IPS-NIHi7 (cell line): ENCODE data around the gene DOCK1.
"Not testable (repeated sequence)": the region's sequence is repeated elsewhere in the genome, so short reads cannot be mapped to it uniquely, and the experiment has no call there.

Experiments
- DNase-seq: peaks from one replicate; pipeline ENCODE4 v3.0.0; 2012; ENCODE audit warnings: mixed read lengths; ENCODE audit errors: extremely low spot score

Gene DOCK1

DNA sequence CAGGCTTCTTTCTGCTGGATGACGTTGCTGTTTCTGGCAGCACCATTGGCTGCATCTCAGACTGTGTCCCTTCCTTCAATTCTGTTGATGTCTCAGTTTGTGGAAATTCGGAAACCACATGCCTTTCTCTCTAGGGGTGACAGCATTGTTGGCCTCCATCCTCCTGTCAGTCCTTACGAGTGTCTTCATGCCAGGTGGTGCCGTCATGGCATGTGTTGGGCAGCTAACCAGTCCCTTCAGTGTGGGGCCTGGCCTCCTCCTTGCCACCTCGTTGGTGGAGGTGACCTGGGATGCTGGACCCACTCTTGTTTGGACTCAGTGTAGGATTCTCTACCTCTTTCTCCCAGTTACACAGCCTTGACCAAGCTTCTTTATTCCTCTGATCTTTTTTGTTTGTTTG, 402.8 kb downstream of the DOCK1 start:
- no peak for DNase-seq

DNA sequence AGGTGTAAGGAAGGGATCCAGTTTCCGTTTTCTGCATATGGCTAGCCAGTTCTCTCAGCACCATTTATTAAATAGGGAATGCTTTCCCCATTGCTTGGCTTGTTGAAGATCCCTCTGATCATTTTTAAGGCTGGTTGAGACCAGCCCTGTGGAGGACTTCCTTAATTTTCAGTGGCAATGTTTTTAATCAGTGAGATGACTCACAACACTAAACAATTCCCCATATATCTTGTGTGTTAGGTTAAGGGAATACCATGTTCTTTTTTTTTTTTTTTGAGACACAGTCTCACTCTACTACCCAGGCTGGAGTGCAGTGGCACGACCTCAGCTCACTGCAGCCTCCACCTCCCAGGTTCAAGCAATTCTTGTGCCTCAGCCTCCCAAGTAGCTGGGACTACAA, 404.4 kb downstream of the DOCK1 start:
- not testable (repeated sequence) for DNase-seq

DNA sequence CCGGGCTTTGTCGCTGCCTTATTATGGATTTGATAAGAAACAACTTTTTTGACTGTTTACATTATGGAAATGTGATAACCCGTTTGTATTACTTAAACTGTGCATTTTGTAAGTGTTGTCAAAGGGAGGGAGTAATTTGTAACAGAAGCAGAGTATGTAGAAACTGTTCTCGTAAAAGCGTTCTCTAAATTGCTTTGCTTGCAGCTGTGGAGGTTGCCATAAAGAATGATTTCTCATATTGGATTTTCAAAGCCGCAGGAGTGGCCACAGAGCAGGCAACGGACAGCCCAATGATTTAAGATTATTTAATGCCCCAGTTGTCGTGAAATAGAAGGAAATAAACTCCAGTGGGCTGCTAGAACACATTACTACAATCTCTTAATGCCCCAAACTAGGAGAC, 405.2 kb downstream of the DOCK1 start:
- DNase-seq = no peak

DNA sequence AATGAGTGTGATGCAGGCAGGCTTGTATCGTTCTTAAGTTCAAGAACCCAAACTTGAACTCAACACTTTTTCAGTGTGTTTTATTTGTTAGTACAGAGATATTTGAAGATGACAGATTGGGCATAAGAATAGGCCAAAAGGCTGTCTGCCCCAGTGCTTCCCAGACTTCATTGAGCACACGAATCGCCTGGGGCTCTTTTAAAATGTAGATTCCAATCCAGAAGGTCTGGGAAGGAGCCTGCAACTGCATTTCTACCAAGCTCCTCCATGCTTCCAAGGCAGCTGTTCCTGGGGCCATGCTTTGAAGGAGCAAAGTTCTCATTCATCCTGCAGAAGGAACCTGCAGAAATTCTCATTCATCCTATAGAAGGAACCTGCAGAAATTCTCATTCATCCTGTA, 405.7 kb downstream of the DOCK1 start:
- DNase-seq = no peak

DNA sequence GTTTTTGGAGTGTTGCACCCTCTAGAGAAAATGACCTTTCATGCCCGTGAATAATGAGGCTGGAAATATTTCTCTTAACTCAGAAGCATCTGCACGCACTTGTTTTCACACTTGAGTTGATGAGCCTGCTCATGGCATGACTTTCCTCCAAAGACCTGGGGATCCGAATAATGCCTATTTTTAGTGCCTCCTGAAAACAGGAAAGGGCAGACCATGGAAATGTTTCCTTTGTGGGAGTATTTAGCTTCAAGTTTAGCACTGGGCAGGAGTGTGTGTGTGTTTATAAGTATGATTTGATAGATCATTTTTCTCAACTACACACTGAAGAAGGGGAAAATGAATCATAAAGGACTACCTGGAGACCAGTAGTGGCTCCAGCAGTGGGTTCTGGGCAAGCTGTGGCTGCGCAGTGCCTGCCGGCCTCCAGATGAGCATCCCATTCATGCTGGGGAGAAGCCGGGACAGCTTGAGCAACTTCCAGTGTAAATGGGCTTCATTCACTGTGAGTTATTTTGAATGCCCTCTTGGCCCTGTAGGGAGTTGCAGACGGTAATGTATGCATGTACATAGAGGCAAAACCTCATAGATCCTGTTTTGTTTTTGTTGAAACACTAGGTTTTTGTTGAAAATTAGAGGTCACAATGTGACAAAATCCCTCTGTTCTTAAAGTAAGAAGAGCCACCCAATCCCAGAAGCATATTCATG, 408.9 kb downstream of the DOCK1 start:
- no peak for DNase-seq

DNA sequence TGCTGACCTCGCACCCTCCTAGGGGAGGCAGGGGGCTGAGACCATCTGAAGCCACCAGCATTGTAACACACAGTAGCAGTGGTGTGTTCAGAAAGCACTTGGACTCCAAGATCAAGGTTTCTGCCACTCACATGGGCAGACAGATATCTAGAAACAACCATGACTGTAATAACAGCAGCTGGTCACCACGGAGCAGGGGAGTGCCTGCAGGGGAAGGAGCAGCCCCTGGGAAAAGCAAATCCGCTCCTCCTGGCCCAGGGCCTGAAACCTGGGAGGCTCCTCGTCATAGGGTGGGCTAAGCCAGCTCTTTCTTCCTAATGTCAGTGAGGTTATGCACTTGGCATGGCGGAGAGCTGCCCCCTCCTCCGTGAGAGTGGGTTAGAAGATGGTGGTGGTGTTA, 409.6 kb downstream of the DOCK1 start:
- no peak for DNase-seq

DNA sequence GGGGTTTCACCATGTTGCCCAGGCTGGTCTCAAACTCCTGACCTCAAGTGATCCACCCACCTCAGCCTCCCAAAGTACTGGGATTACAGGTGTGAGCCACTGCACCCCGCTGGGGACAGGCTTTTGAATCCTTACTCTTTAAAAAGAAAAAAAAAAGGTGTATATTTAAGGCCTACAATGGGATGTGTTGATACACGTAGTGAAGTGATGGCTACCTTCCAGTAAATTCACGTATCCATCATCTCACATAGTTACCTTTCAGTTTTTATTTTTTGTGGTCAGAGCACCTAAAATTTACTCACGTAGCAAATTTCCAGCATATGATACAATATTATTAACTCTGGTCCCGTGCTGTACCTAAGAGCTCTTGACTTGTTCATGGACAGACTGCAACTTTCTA, 410.7 kb downstream of the DOCK1 start:
- no peak for DNase-seq

DNA sequence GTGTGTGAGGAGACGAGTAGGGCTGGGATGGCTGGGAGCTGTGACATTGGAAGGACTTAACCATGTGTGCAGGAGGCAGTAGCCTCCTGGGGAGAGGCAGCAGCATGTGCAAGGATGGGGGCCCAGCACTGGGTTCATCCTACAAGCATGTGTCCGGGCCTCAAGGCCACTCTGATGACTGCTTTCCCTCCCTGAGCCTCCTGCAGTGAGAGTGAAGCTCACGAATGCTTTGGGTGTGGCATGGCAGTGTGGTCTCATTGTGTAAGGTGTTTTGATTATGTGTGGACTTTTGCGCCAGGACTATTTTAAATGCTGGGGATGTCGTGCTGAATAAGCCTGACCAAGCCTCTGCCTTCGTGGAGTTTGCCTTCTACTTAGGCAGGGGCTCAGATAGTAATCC, 413.2 kb downstream of the DOCK1 start:
- no peak for DNase-seq

DNA sequence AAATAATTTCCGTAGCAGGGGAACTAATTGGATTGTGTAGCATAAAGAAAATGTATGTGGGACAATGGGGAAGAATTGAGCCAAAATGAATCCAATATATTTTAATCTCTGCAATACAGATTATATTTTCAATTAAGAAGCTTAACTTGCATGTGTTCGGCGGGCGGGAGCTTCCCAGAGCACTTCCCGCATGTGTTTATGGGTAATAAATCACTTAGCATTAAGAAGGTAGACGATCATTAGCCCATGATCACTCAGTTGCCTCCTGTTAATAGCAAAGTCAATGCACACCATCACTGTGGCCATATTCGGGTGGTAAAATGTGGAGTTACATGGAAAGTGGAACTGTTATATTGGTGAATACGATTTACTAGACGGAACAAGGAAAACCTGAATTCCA, 414.0 kb downstream of the DOCK1 start:
- no peak for DNase-seq

DNA sequence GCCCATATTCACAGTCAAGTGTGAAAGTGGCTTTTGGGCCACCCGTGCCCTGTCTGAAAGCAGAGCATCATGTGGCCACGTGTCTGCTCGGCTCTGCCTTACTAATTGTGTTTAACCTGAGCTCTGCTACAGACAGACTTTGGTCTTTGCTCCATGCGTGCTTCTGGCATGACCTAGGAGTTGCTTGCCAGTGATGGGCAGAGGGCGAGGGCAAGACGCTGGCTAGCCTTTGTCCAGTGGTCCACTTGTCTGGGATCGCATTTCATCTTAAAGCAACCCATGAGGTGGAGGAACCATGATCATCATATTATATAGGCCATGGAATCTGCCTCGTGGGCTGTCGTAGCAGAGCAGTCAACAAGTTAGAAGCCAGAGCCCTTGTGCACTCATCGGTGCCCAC, 414.5 kb downstream of the DOCK1 start:
- DNase-seq = no peak

DNA sequence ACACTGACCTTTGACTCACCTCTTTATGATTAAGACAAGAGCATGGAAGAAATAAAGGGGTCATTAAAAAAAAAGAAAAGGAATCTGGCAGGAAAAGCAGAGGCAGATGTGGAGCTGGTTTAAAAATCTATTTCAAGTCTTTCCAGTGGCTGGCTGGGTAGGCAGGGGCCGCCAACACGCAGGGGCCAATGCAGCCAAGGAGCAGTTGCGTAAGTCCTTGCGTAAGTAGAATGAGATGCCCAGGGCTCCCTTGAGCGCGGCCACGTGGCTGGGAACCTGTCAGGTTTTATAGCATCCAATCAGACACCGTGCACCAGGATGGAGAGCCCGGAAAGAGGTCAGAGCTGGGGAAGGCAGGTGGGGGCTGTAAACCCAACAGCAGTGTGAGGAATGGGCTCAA, 414.9 kb downstream of the DOCK1 start:
- DNase-seq = no peak

DNA sequence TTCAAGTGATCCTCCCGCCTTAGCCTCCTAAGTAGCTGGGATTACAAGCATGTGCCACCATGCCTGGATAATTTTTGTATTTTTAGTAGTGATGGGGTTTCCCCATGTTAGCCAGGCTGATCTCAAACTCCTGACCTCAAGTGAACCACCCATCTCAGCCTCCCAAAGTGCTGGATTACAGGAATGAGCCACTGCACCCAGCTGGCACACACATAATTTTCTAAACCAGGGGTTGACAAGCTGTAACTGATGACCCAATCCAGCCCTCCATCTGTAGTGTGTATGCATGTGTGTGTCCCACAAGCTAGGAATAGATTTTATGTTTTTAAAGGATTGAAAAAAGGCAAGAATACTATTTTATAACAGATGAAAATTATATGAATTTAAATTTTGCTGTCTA, 417.1 kb downstream of the DOCK1 start:
- no peak for DNase-seq

DNA sequence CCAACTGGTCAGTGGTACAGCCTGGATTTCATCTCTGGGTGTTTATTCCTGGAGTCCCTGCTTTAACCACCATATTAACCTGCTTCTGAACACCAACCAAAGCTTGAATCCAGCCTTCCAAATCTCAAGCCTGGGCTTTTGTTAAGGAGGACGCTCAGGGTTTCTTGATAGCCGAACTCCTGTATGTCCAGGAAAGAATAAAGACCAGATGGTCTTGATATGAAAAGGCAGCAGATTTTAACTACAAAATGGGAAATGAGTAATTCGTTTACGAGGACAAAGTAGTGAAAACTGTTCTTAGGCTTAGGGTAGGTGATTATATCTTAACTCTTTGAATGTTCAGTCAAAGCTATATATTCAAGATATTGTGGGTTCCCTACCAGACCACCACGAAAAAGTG, 420.3 kb downstream of the DOCK1 start:
- DNase-seq = no peak

DNA sequence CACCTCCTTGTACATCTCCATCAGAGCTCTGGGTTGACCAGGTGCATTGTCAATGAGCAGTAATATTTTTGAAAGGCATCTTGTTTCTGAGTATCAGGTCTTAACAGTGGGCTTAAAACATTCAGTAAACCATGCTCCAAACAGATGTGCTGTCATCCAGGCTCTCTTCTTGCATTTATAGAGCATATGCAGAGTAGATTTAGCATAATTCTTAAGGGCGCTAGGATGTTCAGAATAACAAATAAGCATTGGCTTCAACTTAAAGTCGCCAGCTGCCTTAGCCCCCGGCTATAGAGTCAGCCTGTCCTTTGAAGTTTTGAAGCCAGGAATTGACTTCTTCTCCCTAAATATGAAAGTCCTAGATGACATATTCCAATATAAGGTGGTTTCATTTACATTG, 421.7 kb downstream of the DOCK1 start:
- DNase-seq = no peak

DNA sequence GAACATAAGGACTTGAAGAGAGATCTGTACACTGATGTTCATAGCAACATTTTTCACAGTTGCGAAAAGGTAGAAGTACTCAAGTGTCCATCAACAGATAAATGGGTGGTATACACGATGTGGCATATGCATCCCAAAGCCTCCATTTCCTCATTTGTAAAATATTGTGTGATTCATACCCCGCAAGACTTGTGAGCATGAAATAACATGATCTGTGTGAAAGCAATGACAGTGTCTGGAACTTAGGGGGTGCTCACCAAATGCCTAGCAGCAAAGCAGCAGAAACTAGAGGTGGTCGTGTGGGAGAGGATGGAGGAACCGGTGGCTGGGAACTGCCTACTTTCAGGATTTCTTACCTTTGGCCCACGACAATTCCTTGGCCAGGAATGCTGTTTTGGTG, 426.5 kb downstream of the DOCK1 start:
- DNase-seq = no peak

DNA sequence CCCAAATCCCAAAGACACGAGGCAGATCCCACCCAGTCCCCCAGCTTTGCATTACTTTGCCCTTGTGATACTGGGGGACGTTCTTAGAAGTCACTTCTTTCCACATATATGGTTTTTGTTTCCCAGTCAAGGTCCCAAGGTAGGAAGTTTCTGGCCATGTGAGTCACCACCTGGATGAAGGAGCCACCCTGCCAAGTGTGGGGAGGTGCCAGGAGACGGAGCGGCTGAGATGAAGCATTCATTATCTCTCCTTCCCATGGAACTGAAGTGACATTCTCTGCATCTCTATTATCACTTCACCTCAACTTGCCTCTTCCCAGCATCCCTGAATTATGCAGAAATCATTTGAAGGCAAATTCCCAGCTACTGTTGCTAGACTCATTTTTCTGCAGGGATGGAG, 427.4 kb downstream of the DOCK1 start:
- no peak for DNase-seq

DNA sequence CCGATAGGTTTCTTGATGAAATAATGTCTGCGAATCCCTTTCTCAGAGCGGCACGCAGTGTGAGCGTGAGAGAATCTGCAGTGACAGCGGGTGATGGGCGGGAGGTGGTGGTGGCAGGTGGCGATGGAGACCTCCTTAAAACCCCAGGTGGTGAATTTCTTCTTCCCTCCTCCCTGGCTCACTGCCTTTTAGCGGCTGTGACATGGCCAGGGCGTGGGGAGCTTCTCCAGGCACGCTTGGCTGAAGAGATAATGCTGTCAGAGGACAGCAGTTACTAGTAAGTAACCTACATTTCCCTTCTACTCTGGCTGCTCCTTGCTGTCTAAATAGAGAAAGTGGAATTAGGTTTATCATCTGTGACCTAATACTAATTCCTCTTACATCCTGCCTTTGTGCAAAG, 432.6 kb downstream of the DOCK1 start:
- DNase-seq = no peak

DNA sequence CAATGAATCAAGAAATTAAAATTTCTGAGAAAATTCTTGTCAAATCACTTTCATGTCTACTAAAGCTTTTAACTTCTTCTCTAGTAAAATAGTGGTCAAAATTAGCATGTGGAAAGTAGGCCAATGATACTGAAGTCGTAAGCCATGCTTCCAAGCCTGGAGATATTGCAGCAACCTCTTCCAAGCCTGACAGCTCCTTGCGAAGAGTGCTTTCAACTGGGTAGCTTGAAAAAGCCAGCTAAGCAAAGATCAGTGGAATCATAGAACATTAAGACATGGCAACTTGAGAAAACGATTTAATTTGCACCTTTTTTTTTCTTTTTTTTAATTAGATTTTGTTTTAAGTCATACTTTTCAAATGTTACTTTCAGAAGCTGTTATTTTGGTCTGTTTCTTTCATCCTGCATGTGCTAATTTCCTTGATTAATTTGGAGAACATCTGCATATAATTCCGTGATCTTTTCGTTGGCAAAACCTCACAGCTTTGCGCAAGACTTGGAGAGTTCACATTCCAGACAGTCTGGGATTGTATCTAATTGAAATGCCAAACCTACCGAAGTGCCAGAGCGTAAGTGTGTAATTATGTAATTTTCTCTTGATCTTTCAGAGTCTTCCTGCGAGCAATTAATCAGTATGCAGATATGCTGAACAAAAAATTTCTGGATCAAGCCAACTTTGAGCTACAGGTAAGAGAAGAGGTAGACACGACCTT, 433.3 kb downstream of the DOCK1 start:
- DNase-seq = no peak

DNA sequence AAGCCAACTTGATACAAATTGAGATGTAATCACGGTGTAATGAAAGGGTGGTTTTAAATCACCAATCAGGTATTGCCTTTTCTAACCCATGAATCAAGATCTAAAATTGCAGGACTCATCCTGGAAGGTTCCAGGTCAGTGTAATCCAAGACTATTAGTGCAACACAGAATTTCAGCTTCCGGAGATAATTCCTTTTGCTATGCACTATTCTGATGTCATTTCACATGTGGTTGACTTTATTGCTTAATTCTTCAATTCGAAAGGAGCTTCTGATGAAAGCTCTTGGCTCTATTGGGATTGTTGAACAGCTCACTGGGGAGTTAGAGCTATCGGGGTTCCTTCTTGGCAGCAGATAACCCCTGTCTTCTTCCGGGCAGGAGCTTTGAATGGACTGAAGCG, 438.6 kb downstream of the DOCK1 start:
- no peak for DNase-seq

DNA sequence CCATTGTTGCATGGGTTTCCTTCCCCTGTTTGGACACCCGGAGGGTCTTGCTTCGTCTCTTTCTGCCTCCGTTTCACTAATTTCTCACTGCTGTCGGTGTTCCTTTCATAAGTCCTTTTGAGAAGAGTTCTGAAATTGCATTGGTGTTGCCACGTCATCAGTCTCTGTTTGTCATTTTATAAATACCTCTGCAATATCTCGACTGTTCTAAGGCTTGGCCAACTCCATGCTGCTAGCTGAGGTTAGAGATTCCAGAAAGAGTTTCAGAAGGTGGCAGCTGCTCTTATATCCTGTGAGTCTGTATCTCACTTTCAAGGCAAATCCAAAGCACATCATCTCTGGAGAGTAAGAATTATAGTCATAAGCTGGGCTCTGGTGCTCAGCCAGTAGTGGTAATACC, 439.1 kb downstream of the DOCK1 start:
- no peak for DNase-seq

DNA sequence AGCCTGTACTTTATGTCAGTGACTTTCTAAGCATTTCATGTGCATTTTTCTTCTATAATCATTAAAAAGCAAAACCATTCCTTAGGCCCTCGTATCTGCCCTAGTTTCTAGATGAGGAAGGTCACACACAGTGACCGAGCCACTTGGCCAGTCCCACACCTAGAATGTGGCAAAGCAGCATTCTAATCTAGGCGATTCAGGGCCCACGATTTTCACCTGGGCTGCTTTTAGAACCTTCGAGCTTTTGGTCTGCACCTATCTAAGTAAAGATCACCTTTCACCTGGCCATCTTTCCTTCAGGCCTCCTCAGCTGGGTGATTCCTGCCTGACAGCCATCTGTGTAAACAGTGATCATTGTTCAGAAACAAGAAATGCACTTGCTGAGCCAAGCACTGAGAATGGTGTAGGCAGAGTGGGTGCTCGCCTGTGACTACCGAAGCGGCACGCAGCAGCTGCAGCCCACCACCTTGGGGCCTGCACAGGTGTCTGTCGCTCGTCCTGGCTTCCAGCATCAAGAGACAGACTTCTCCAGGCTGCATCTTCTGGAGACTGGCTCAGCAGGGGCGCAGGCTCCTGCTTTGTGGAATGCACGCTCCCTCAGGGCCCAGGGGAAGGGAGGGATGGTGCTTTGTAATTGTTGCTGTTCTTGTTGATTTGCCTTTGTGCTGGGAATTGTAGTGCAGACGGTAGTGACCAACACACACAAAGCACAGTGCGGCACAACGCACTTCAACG, 440.2 kb downstream of the DOCK1 start:
- DNase-seq = no peak

DNA sequence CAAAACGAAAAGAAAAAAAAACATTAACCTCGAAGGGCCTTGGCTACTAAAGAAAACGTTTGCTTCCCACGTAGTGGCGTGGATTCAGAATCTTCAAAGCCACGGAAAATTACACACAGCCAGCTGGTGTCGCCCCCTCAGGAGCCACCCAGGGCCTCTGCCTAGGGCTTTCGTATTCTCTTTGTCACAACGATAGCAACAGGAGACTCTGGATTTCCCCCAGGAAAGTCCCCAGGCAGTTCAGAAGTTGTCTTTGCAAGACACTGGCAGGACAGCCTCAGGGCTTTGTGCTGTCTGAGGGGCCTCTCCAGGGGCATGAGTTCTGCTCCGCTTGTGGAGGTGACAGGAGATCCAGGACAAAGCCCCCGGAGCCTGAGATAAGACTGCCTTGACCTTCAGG, 441.4 kb downstream of the DOCK1 start:
- DNase-seq = no peak
